HepG2 (cell line): ENCODE measurements around the gene SLC2A10. TPM values are rescaled to one million over a fixed set of nuclear protein-coding genes. Genes with fewer than 3 reads are reported as not detected.

Experiments
- ATAC-seq: fragments of 200-7000 bp; cut with Tn5 transposase; 3 replicates; pipeline ENCODE4 v1.9.1; 2020; ENCODE audit warnings: mild to moderate bottlenecking, moderate library complexity
- BruUV-seq: library from RNA; stranded (reverse); fragments of 400-500 nt; replicated peaks from 2 replicates; lab custom pipeline; 2021; lab: Mats Ljungman, UMichigan
- CTCF ChIA-PET: fragments of 300-600 bp; formaldehyde crosslinking; extraction: SDS; loops from one replicate; lab custom pipeline; 2021; ENCODE audit warnings: low total read pairs, inconsistent platforms, low intra/inter-chr PET ratio; lab: Yijun Ruan, JAX
- POLR2A ChIA-PET: fragments of 350-600 bp; sonication (Branson Sonifier 250); formaldehyde crosslinking; loops from one replicate; lab custom pipeline; 2020; ENCODE audit warnings: antibody characterized with exemption, inconsistent platforms; lab: Yijun Ruan, JAX
- DNase-seq: peaks from one replicate; pipeline ENCODE4 v3.0.0-alpha.2; 2015; ENCODE audit warnings: low spot score
- FAIRE-seq: peaks from 3 replicates; lab custom pipeline; 2011; peaks lifted over from hg19 to GRCh38; lab: Jason Lieb, UNC
- H2AFZ ChIP-seq: one replicate; pipeline ENCODE4 v1.6.1; 2011; ENCODE audit warnings: low read length, inconsistent platforms
- H3K27ac ChIP-seq: fragments of 300-600 bp; 3 replicates; pipeline ENCODE4 v1.8.0; 2011; ENCODE audit warnings: mixed run types, mild to moderate bottlenecking, mixed read lengths, low read length, inconsistent platforms; ENCODE audit not compliant: insufficient read depth; ENCODE audit errors: extremely low read length
- H3K27me3 ChIP-seq, 2 experiments: fragments of 200-600 bp in 1 of 2; 2 replicates in 1 of 2; 3 replicates in 1 of 2; pipeline versions ENCODE4 v1.6.0 to v1.8.0; 2011; ENCODE audit warnings: low read length in 2 of 2, mild to moderate bottlenecking in 2 of 2, moderate library complexity in 2 of 2, inconsistent platforms in 1 of 2; ENCODE audit not compliant: insufficient read depth in 2 of 2, control insufficient read depth in 1 of 2
- H3K36me3 ChIP-seq, 2 experiments: fragments of 200-600 bp in 1 of 2; replicated peaks in 1 of 2; 2 replicates in 1 of 2; 3 replicates in 1 of 2; pipeline versions ENCODE4 v1.5.1 to v1.8.0; 2011; ENCODE audit warnings: low read length in 2 of 2, inconsistent platforms in 1 of 2; ENCODE audit not compliant: insufficient read depth in 2 of 2, control insufficient read depth in 1 of 2
- H3K4me1 ChIP-seq: 2 replicates; pipeline ENCODE4 v1.5.1; 2012; ENCODE audit warnings: low read length, inconsistent platforms; ENCODE audit not compliant: insufficient read depth
- H3K4me2 ChIP-seq: 2 replicates; pipeline ENCODE4 v1.6.0; 2011; ENCODE audit warnings: low read depth, low read length, inconsistent platforms
- H3K4me3 ChIP-seq, 3 experiments: fragments of 200-600 bp in 1 of 3; sonication (generic), shearing (Covaris generic) in 1 of 3; replicated peaks in 1 of 3; 2 replicates each; pipeline ENCODE4 v1.5.1; 2011 to 2016; ENCODE audit warnings: low read length in 3 of 3, inconsistent platforms in 2 of 3, low read depth in 2 of 3, mild to moderate bottlenecking in 2 of 3, control low read depth in 1 of 3, mixed read lengths in 1 of 3; ENCODE audit not compliant: insufficient read depth in 1 of 3
- H3K79me2 ChIP-seq: one replicate; pipeline ENCODE4 v1.6.1; 2011; ENCODE audit warnings: low read length, inconsistent platforms; ENCODE audit not compliant: insufficient read depth
- H3K9ac ChIP-seq: 2 replicates; pipeline ENCODE4 v1.6.0; 2011; ENCODE audit warnings: mild to moderate bottlenecking, low read depth, low read length, inconsistent platforms; ENCODE audit not compliant: insufficient read depth
- H3K9me3 ChIP-seq: 2 replicates; pipeline ENCODE4 v1.5.1; 2012; ENCODE audit warnings: mild to moderate bottlenecking, low read length
- H4K20me1 ChIP-seq: 2 replicates; pipeline ENCODE4 v1.6.0; 2011; ENCODE audit warnings: inconsistent platforms, mild to moderate bottlenecking, low read length, moderate library complexity; ENCODE audit not compliant: insufficient read depth
- KAT2B ChIP-seq: fragments of 150-350 bp; IDR thresholded peaks from 2 replicates; pipeline ENCODE4 v1.6.1; 2014; ENCODE audit warnings: low read depth, low read length, borderline replicate concordance
- MNT ChIP-seq: fragments of 450-650 bp; IDR thresholded peaks from 2 replicates; pipeline ENCODE4 v1.6.1; 2016
- NR0B2 ChIP-seq: sonication (generic); formaldehyde crosslinking; IDR thresholded peaks from 2 replicates; pipeline ENCODE4 v1.4.0; 2020; ENCODE audit warnings: mild to moderate bottlenecking, missing genetic modification reagents
- RERE ChIP-seq: IDR thresholded peaks from 2 replicates; pipeline ENCODE4 v1.6.1; 2016; ENCODE audit warnings: low read depth, missing genetic modification reagents, missing compliant biosample characterization
- THAP9 ChIP-seq: sonication (generic); formaldehyde crosslinking; IDR thresholded peaks from 2 replicates; pipeline ENCODE4; 2020; ENCODE audit warnings: missing genetic modification reagents, mild to moderate bottlenecking, borderline replicate concordance
- ZGPAT ChIP-seq: IDR thresholded peaks from 2 replicates; pipeline ENCODE4 v1.6.1; 2016; ENCODE audit warnings: mild to moderate bottlenecking
- ZNF337 ChIP-seq: sonication (generic); formaldehyde crosslinking; IDR thresholded peaks from 2 replicates; pipeline ENCODE4 v1.5.1; 2020; ENCODE audit warnings: missing genetic modification reagents, low read depth, mild to moderate bottlenecking, borderline replicate concordance
- ZNF557 ChIP-seq: sonication (generic); formaldehyde crosslinking; IDR thresholded peaks from 2 replicates; pipeline ENCODE4 v1.4.0; 2020; ENCODE audit warnings: missing genetic modification reagents
- ZNF558 ChIP-seq: sonication (generic); formaldehyde crosslinking; IDR thresholded peaks from 2 replicates; pipeline ENCODE4 v1.9.0; 2022; ENCODE audit warnings: mild to moderate bottlenecking, missing genetic modification reagents, borderline replicate concordance
- ZNF75D ChIP-seq: sonication (generic); formaldehyde crosslinking; IDR thresholded peaks from 2 replicates; pipeline ENCODE4 v1.8.1; 2023; ENCODE audit warnings: missing genetic modification reagents, mild to moderate bottlenecking, borderline replicate concordance
- WGBS: methylation state at CpG from one replicate; pipeline ENCODE4 v1.1.6; 2017; ENCODE audit warnings: low lambda C conversion rate; 5-methylcytosine and 5-hydroxymethylcytosine counted together
- in situ Hi-C: cut with HindIII; loops from 2 replicates; pipeline ENCODE4 v1.10.0; 2017; ENCODE audit warnings: low pct_unique_long_range_greater_than_20kb; ENCODE audit not compliant: extremely low pct_ligation_motif_present
- intact Hi-C: fragments of 100-400 bp; cut with micrococcal nuclease; formaldehyde crosslinking; loops from one replicate; pipeline ENCODE4 v1.10.0; 2022; ENCODE audit not compliant: unreplicated experiment
- polyA plus RNA-seq, 8 experiments: library from polyadenylated mRNA; depleted of rRNA in 3 of 8; stranded (reverse) in 7 of 8; unstranded in 1 of 8; fragments of >200 nt; fragmentation: Illumina TruSeq in 4 of 8; extraction: Trizol in 4 of 8; gene quantifications; 2 replicates each; pipeline versions ENCODE4 v1.2.1 to v1.2.3, GENCODE V29; 2011 to 2016; ENCODE audit warnings: low read depth in 4 of 8, missing spikeins in 1 of 8, mixed read lengths in 1 of 8; ENCODE audit not compliant: insufficient read depth in 1 of 8
- total RNA-seq, 5 experiments: library from RNA; depleted of rRNA; stranded (reverse); fragments of >200 nt; fragmentation: Illumina TruSeq; extraction: Trizol; gene quantifications; 2 replicates each; pipeline ENCODE4 v1.2.3, GENCODE V29; 2016; ENCODE audit warnings: low read depth in 1 of 5

Gene SLC2A10
- total and polyA plus RNA-seq, 2 of the 13 experiments (the other 11 are each of a cell fraction or from before 2014, with no cell fraction given), result 16.0 to 18.4 TPM

GRCh38 chr20:46761566-46761965, 52.1 kb downstream of the SLC2A10 start:
- no peaks in the 10 kb centered on the region for H3K36me3 ChIP-seq
- BruUV-seq, result no TSS peak
- no peak overlapping the region for H3K9ac ChIP-seq
- H3K79me2 ChIP-seq, result no peaks in the 10 kb centered on the region
- H4K20me1 ChIP-seq, result no peaks in the 10 kb centered on the region
- H3K4me3 ChIP-seq, result no peak overlapping the region
- no peak overlapping the region for H3K4me2 ChIP-seq
- intact Hi-C loops (no loop called here), in situ Hi-C loops (loop anchor here (25.0 kb wide), 1 partner anchor 626 kb away; no protein-coding TSS in a partner anchor)
- no peaks in the 10 kb centered on the region for H3K9me3 ChIP-seq
- no peaks in the 10 kb centered on the region for H3K4me1 ChIP-seq
- FAIRE-seq (no peak), ATAC-seq (no peak), DNase-seq (no peak)
- ChIA-PET POLR2A (no interaction called here), CTCF (no interaction called here)
- peaks cover 8 to 67% of the 10 kb centered on the region in 2 experiments for H3K27me3 ChIP-seq
- H2AFZ ChIP-seq, result no peak overlapping the region
- 12% methylated on average over 9 of the region's 9 CpGs for WGBS
- no peak overlapping the region for H3K27ac ChIP-seq
- no peak for TF ChIP-seq RERE (CRISPR knock-in tag)
- no peak for TF ChIP-seq ZNF557 (CRISPR knock-in tag)
- no peak for TF ChIP-seq KAT2B
- no peak for TF ChIP-seq ZNF558 (CRISPR knock-in tag)
- TF ChIP-seq ZGPAT (CRISPR knock-in tag), result no peak
- no peak for TF ChIP-seq ZNF75D (CRISPR knock-in tag)
- TF ChIP-seq THAP9 (CRISPR knock-in tag), result no peak
- TF ChIP-seq NR0B2, result no peak
- no peak for TF ChIP-seq ZNF337 (CRISPR knock-in tag)
- no peak for TF ChIP-seq MNT
